HepG2 (cell line): ENCODE results near the gene KIAA0232. TPM values are rescaled to one million over a fixed set of nuclear protein-coding genes. Genes with fewer than 3 reads are reported as not detected.

Experiments
- AGO2 ChIP-seq: fragments of 200-400 bp; formaldehyde crosslinking; optimal IDR thresholded peaks from 2 replicates; pipeline ENCODE3; 2017; ENCODE audit warnings: mild to moderate bottlenecking, low read depth, low read length, moderate library complexity
- CAMTA2 ChIP-seq: sonication (generic); formaldehyde crosslinking; IDR thresholded peaks from 2 replicates; pipeline ENCODE4 v1.4.0; 2020; ENCODE audit warnings: mild to moderate bottlenecking, missing genetic modification reagents, borderline replicate concordance
- CSRNP1 ChIP-seq: sonication (generic); formaldehyde crosslinking; IDR thresholded peaks from 2 replicates; pipeline ENCODE4 v1.8.1; 2023; ENCODE audit warnings: mild to moderate bottlenecking, missing genetic modification reagents
- FOXO1 ChIP-seq: sonication (generic); formaldehyde crosslinking; IDR thresholded peaks from 2 replicates; pipeline ENCODE4 v1.4.0; 2020; ENCODE audit warnings: missing genetic modification reagents
- GFI1 ChIP-seq: sonication (generic); formaldehyde crosslinking; IDR thresholded peaks from 2 replicates; pipeline ENCODE4 v1.5.0; 2020; ENCODE audit warnings: missing genetic modification reagents, mild to moderate bottlenecking, borderline replicate concordance
- KDM5A ChIP-seq: fragments of 200-600 bp; sonication (generic); IDR thresholded peaks from 2 replicates; pipeline ENCODE4 v1.7.0; 2018; ENCODE audit warnings: antibody characterized with exemption, mild to moderate bottlenecking, low read length, borderline replicate concordance
- SMC3 ChIP-seq: IDR thresholded peaks from 2 replicates; pipeline ENCODE4 v1.6.1; 2011; ENCODE audit warnings: low read length, improper control_type of control experiment
- SP140L ChIP-seq: sonication (generic); formaldehyde crosslinking; IDR thresholded peaks from 2 replicates; pipeline ENCODE4 v1.4.0; 2020; ENCODE audit warnings: missing genetic modification reagents, borderline replicate concordance
- SRSF9 ChIP-seq: fragments of 200-400 bp; formaldehyde crosslinking; IDR thresholded peaks from 2 replicates; pipeline ENCODE4 v1.6.1; 2018; ENCODE audit warnings: borderline replicate concordance, mild to moderate bottlenecking, low read depth, low read length; ENCODE audit not compliant: insufficient read depth, poor library complexity, severe bottlenecking
- TCF7L2 ChIP-seq: IDR thresholded peaks from 2 replicates; pipeline ENCODE4 v1.6.1; 2011; ENCODE audit warnings: mild to moderate bottlenecking, low read depth, low read length, moderate library complexity
- TGIF2 ChIP-seq: IDR thresholded peaks from 2 replicates; pipeline ENCODE4 v1.6.1; 2016; ENCODE audit warnings: control low read depth, missing compliant biosample characterization
- TP53 ChIP-seq: sonication (generic); formaldehyde crosslinking; conservative IDR thresholded peaks from 2 replicates; pipeline ENCODE4 v1.4.0; 2020; ENCODE audit warnings: missing genetic modification reagents
- U2AF1 ChIP-seq: fragments of 200-400 bp; formaldehyde crosslinking; optimal IDR thresholded peaks from 2 replicates; pipeline ENCODE3; 2017; ENCODE audit warnings: mild to moderate bottlenecking, low read depth, low read length
- XBP1 ChIP-seq: sonication (generic); formaldehyde crosslinking; IDR thresholded peaks from 2 replicates; pipeline ENCODE4 v1.5.0; 2020; ENCODE audit warnings: missing genetic modification reagents
- ZNF260 ChIP-seq: sonication (generic); formaldehyde crosslinking; IDR thresholded peaks from 2 replicates; pipeline ENCODE4 v1.4.0; 2020; ENCODE audit warnings: missing genetic modification reagents, low read depth, mild to moderate bottlenecking, borderline replicate concordance
- ZNF354B ChIP-seq: sonication (generic); formaldehyde crosslinking; IDR thresholded peaks from 2 replicates; pipeline ENCODE4 v1.8.0; 2022; ENCODE audit warnings: mild to moderate bottlenecking, missing genetic modification reagents
- ZNF550 ChIP-seq: sonication (generic); formaldehyde crosslinking; IDR thresholded peaks from 2 replicates; pipeline ENCODE4 v1.4.0; 2020; ENCODE audit warnings: mild to moderate bottlenecking, missing genetic modification reagents, borderline replicate concordance
- ZNF562 ChIP-seq: sonication (generic); formaldehyde crosslinking; IDR thresholded peaks from 2 replicates; pipeline ENCODE4 v1.8.0; 2022; ENCODE audit warnings: missing genetic modification reagents, borderline replicate concordance
- ZNF615 ChIP-seq: sonication (generic); formaldehyde crosslinking; IDR thresholded peaks from 2 replicates; pipeline ENCODE4 v1.5.0; 2020; ENCODE audit warnings: mild to moderate bottlenecking, missing genetic modification reagents, borderline replicate concordance
- ZNF740 ChIP-seq: sonication (generic); formaldehyde crosslinking; IDR thresholded peaks from 2 replicates; pipeline ENCODE4 v1.4.0; 2020; ENCODE audit warnings: missing genetic modification reagents
- polyA plus RNA-seq, 8 experiments: library from polyadenylated mRNA; depleted of rRNA in 3 of 8; stranded (reverse) in 7 of 8; unstranded in 1 of 8; fragments of >200 nt; fragmentation: Illumina TruSeq in 4 of 8; extraction: Trizol in 4 of 8; gene quantifications; 2 replicates each; pipeline versions ENCODE4 v1.2.1 to v1.2.3, GENCODE V29; 2011 to 2016; ENCODE audit warnings: low read depth in 4 of 8, missing spikeins in 1 of 8, mixed read lengths in 1 of 8; ENCODE audit not compliant: insufficient read depth in 1 of 8
- total RNA-seq, 5 experiments: library from RNA; depleted of rRNA; stranded (reverse); fragments of >200 nt; fragmentation: Illumina TruSeq; extraction: Trizol; gene quantifications; 2 replicates each; pipeline ENCODE4 v1.2.3, GENCODE V29; 2016; ENCODE audit warnings: low read depth in 1 of 5
- TF ChIP-seq, protein P1 (sequence below): sonication (generic); formaldehyde crosslinking; IDR thresholded peaks from 2 replicates; pipeline ENCODE4 v1.4.0; 2020; ENCODE audit warnings: mild to moderate bottlenecking, missing genetic modification reagents
- TF ChIP-seq, protein P2 (sequence below): sonication (generic); formaldehyde crosslinking; IDR thresholded peaks from 2 replicates; pipeline ENCODE4 v1.4.0; 2020; ENCODE audit warnings: missing genetic modification reagents
- TF ChIP-seq, protein P3 (sequence below): sonication (generic); formaldehyde crosslinking; IDR thresholded peaks from 2 replicates; pipeline ENCODE4 v1.5.0; 2020; ENCODE audit warnings: mild to moderate bottlenecking, missing genetic modification reagents
- TF ChIP-seq, protein P4 (sequence below): sonication (generic); formaldehyde crosslinking; IDR thresholded peaks from 2 replicates; pipeline ENCODE4 v1.5.0; 2020; ENCODE audit warnings: missing genetic modification reagents

KIAA0232 gene
- total and polyA plus RNA-seq, 2 of the 13 experiments (the other 11 are each of a cell fraction or from before 2014, with no cell fraction given) = 7.8 to 17.1 TPM

- TF ChIP-seq ZNF550 (CRISPR knock-in tag) = no peak
- no peak for TF ChIP-seq TCF7L2
- no peak for TF ChIP-seq ZNF615 (CRISPR knock-in tag)
- TF ChIP-seq, protein P1, sequence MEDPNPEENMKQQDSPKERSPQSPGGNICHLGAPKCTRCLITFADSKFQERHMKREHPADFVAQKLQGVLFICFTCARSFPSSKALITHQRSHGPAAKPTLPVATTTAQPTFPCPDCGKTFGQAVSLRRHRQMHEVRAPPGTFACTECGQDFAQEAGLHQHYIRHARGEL (CRISPR knock-in tag) = no peak
- no peak for TF ChIP-seq ZNF354B (CRISPR knock-in tag)
- no peak for TF ChIP-seq U2AF1
- TF ChIP-seq, protein P2, sequence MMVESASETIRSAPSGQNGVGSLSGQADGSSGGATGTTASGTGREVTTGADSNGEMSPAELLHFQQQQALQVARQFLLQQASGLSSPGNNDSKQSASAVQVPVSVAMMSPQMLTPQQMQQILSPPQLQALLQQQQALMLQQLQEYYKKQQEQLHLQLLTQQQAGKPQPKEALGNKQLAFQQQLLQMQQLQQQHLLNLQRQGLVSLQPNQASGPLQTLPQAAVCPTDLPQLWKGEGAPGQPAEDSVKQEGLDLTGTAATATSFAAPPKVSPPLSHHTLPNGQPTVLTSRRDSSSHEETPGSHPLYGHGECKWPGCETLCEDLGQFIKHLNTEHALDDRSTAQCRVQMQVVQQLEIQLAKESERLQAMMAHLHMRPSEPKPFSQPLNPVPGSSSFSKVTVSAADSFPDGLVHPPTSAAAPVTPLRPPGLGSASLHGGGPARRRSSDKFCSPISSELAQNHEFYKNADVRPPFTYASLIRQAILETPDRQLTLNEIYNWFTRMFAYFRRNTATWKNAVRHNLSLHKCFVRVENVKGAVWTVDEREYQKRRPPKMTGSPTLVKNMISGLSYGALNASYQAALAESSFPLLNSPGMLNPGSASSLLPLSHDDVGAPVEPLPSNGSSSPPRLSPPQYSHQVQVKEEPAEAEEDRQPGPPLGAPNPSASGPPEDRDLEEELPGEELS (CRISPR knock-in tag) = peak; percentile 37; the same call in 1 of the 2 replicates
- no peak for TF ChIP-seq SP140L (CRISPR knock-in tag)
- TF ChIP-seq KDM5A = no peak
- TF ChIP-seq FOXO1 (CRISPR knock-in tag) = peak; percentile 28; the same call in 1 of the 2 replicates
- no peak for TF ChIP-seq CAMTA2 (CRISPR knock-in tag)
- no peak for TF ChIP-seq AGO2
- no peak for TF ChIP-seq ZNF260 (CRISPR knock-in tag)
- TF ChIP-seq XBP1 (CRISPR knock-in tag) = no peak
- TF ChIP-seq, protein P3, sequence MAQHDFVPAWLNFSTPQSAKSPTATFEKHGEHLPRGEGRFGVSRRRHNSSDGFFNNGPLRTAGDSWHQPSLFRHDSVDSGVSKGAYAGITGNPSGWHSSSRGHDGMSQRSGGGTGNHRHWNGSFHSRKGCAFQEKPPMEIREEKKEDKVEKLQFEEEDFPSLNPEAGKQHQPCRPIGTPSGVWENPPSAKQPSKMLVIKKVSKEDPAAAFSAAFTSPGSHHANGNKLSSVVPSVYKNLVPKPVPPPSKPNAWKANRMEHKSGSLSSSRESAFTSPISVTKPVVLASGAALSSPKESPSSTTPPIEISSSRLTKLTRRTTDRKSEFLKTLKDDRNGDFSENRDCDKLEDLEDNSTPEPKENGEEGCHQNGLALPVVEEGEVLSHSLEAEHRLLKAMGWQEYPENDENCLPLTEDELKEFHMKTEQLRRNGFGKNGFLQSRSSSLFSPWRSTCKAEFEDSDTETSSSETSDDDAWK (CRISPR knock-in tag) = no peak
- TF ChIP-seq TGIF2 (CRISPR knock-in tag) = no peak
- no peak for TF ChIP-seq CSRNP1 (CRISPR knock-in tag)
- TF ChIP-seq, protein P4, sequence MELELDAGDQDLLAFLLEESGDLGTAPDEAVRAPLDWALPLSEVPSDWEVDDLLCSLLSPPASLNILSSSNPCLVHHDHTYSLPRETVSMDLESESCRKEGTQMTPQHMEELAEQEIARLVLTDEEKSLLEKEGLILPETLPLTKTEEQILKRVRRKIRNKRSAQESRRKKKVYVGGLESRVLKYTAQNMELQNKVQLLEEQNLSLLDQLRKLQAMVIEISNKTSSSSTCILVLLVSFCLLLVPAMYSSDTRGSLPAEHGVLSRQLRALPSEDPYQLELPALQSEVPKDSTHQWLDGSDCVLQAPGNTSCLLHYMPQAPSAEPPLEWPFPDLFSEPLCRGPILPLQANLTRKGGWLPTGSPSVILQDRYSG (CRISPR knock-in tag) = no peak
- TF ChIP-seq ZNF740 = no peak
- TF ChIP-seq GFI1 (CRISPR knock-in tag) = peak; percentile 65; the same call in 1 of the 2 replicates
- TF ChIP-seq TP53 (CRISPR knock-in tag) = no peak
- no peak for TF ChIP-seq ZNF562 (CRISPR knock-in tag)
- TF ChIP-seq SRSF9 = no peak
- no peak for TF ChIP-seq SMC3
Observed at GRCh38 chr4:6782147-6782845, at the start of gene KIAA0232 (continued).
